Natural killer cell (primary cell): ENCODE results near the gene PDHX. TPM values are rescaled to one million over a fixed set of nuclear protein-coding genes. Genes with fewer than 3 reads are reported as not detected.

Source experiments
- ATAC-seq, 3 donors: fragments of 150-1000 bp in 2 of 3; fragments of 200-7000 bp in 1 of 3; cut with Tn5 transposase; 1 replicate in 1 of 3; 2 replicates in 2 of 3; pipeline ENCODE4 v1.10.0; 2021; ENCODE audit warnings: mild to moderate bottlenecking in 2 of 3, moderate library complexity in 2 of 3
- DNase-seq, 2 donors: peaks; one replicate each; pipeline versions ENCODE4 v3.0.0 to v3.0.0-alpha.2; 2013 to 2021; ENCODE audit warnings: mixed read lengths in 1 of 2
- H3K27ac ChIP-seq: one replicate; pipeline ENCODE4 v1.5.1; 2013; ENCODE audit warnings: mild to moderate bottlenecking, low read length
- H3K27me3 ChIP-seq: one replicate; pipeline ENCODE4 v1.6.1; 2013; ENCODE audit warnings: low read length; ENCODE audit not compliant: control insufficient read depth, insufficient read depth
- H3K36me3 ChIP-seq: one replicate; pipeline ENCODE4 v1.6.1; 2013; ENCODE audit warnings: low read length; ENCODE audit not compliant: control insufficient read depth, insufficient read depth
- H3K4me1 ChIP-seq: one replicate; pipeline ENCODE4 v1.6.1; 2013; ENCODE audit warnings: low read length; ENCODE audit not compliant: control insufficient read depth, insufficient read depth
- H3K4me3 ChIP-seq: one replicate; pipeline ENCODE4 v1.5.1; 2013; ENCODE audit warnings: low read length
- H3K9me3 ChIP-seq: one replicate; pipeline ENCODE4 v1.6.1; 2013; ENCODE audit warnings: low read length; ENCODE audit not compliant: control insufficient read depth, insufficient read depth
- H3K27ac Mint-ChIP-seq, 2 donors: one replicate each; pipeline ENCODE4 v1.8.0; 2022; ENCODE audit warnings: mild to moderate bottlenecking in 2 of 2, mixed read lengths in 2 of 2, moderate library complexity in 1 of 2
- H3K27me3 Mint-ChIP-seq, 2 donors: one replicate each; pipeline ENCODE4 v1.8.0; 2022; ENCODE audit warnings: low read depth in 2 of 2, mixed read lengths in 2 of 2
- H3K36me3 Mint-ChIP-seq: one replicate; pipeline ENCODE4 v1.8.0; 2022; ENCODE audit warnings: mixed read lengths
- H3K4me1 Mint-ChIP-seq, 2 donors: one replicate each; pipeline ENCODE4 v1.8.0; 2022; ENCODE audit warnings: mixed read lengths in 2 of 2
- H3K4me3 Mint-ChIP-seq: one replicate; pipeline ENCODE4 v1.8.0; 2022; ENCODE audit warnings: mild to moderate bottlenecking, moderate library complexity, mixed read lengths
- H3K9me3 Mint-ChIP-seq, 2 donors: one replicate each; pipeline ENCODE4 v1.8.0; 2022; ENCODE audit warnings: mixed read lengths in 2 of 2
- WGBS: methylation state at CpG from one replicate; pipeline ENCODE4 v1.1.7; 2013; ENCODE audit warnings: missing lambda C conversion rate; ENCODE audit not compliant: insufficient coverage; 5-methylcytosine and 5-hydroxymethylcytosine counted together
- intact Hi-C: fragments of 100-400 bp; cut with micrococcal nuclease; formaldehyde crosslinking; loops from one replicate; pipeline ENCODE4 v1.14.2; 2022
- total RNA-seq, 4 donors: library from RNA; stranded (reverse); fragments of 120-200 nt in 1 of 4; gene quantifications; one replicate each; pipeline versions ENCODE4 v1.2.3 to v1.2.4, GENCODE V29; 2013 to 2022
- TF ChIP-seq, protein P1 (sequence below): fragments of 200-600 bp; IDR thresholded peaks from one replicate; pipeline ENCODE4 v1.8.0; 2022; ENCODE audit warnings: antibody characterized with exemption

The PDHX gene
- total RNA-seq, 3 donors from 2014 or later (not counting 1 experiment from before 2014, with no cell fraction given) = 18.3 to 27.1 (median 20.9) TPM

DNA sequence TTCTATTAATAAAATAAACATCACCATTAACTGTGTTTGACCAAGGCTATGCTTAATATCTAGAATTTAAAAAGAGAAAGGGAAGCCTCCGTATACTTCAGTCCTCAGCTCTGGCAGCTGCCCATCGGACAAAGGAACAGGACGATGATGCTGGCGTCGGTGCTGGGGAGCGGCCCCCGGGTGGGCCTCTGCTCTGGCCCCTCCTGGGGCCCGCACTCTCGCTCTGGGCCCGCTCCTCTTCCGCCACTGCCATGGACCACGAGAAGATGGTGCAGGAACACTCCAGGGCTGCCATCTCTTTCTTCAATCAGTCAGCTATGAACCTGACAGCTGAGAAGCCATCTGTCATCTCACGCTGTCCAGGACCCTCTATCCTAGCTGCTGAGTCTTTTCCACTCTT is 25.3 kb downstream of the PDHX start:
- Histone ChIP-seq H3K27me3 (no peaks in the 10 kb centered on the region), H3K4me1 (no peaks in the 10 kb centered on the region), H3K36me3 (no peaks in the 10 kb centered on the region), H3K27ac (no peak overlapping the region), H3K9me3 (no peaks in the 10 kb centered on the region), H3K4me3 (no peak overlapping the region)
- 98% methylated on average over 13 of the region's 13 CpGs for WGBS
- Mint-ChIP-seq H3K9me3 (no peaks in the 10 kb centered on the region), H3K36me3 (no peaks in the 10 kb centered on the region), H3K4me3 (no peak overlapping the region), H3K27ac (no peak overlapping the region), H3K4me1 (peaks cover 11 to 13% of the 10 kb centered on the region in 2 donors), H3K27me3 (no peaks in the 10 kb centered on the region)
- TF ChIP-seq, protein P1, sequence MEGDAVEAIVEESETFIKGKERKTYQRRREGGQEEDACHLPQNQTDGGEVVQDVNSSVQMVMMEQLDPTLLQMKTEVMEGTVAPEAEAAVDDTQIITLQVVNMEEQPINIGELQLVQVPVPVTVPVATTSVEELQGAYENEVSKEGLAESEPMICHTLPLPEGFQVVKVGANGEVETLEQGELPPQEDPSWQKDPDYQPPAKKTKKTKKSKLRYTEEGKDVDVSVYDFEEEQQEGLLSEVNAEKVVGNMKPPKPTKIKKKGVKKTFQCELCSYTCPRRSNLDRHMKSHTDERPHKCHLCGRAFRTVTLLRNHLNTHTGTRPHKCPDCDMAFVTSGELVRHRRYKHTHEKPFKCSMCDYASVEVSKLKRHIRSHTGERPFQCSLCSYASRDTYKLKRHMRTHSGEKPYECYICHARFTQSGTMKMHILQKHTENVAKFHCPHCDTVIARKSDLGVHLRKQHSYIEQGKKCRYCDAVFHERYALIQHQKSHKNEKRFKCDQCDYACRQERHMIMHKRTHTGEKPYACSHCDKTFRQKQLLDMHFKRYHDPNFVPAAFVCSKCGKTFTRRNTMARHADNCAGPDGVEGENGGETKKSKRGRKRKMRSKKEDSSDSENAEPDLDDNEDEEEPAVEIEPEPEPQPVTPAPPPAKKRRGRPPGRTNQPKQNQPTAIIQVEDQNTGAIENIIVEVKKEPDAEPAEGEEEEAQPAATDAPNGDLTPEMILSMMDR = no peak
- intact Hi-C loops = no loop called here
- DNase-seq (no peak), ATAC-seq (no peak)

DNA sequence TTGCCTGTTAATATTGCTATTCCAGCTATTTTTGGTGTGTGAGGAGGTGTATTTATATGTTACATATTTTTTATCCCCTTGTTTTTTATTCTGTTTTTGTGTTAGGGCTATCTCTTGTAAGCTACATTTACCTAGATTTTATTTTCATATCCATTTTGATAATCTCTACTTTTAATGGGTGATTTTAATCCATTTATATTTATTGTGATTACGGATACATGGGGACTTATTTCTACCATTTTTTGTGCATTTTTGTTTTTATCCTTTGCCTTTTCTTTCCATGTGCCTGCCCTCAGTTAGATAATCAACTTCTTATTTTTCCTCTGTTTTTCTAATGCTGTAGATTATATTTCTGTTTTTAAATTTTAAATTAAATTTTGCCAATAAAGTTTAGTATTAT is 28.3 kb downstream of the PDHX start:
- Mint-ChIP-seq H3K27me3 (no peaks in the 10 kb centered on the region), H3K36me3 (no peaks in the 10 kb centered on the region), H3K4me3 (no peak overlapping the region), H3K9me3 (no peaks in the 10 kb centered on the region), H3K4me1 (peaks cover 0 to 5% of the 10 kb centered on the region in 2 donors), H3K27ac (no peak overlapping the region)
- ATAC-seq (no peak), DNase-seq (no peak)
- intact Hi-C loops = no loop called here
- TF ChIP-seq, protein P1 = no peak
- Histone ChIP-seq H3K27me3 (no peaks in the 10 kb centered on the region), H3K27ac (no peak overlapping the region), H3K9me3 (no peaks in the 10 kb centered on the region), H3K36me3 (peaks cover 2% of the 10 kb centered on the region), H3K4me3 (no peak overlapping the region), H3K4me1 (no peaks in the 10 kb centered on the region)
- WGBS = no CpG with 5 or more reads among the region's 1 CpG

DNA sequence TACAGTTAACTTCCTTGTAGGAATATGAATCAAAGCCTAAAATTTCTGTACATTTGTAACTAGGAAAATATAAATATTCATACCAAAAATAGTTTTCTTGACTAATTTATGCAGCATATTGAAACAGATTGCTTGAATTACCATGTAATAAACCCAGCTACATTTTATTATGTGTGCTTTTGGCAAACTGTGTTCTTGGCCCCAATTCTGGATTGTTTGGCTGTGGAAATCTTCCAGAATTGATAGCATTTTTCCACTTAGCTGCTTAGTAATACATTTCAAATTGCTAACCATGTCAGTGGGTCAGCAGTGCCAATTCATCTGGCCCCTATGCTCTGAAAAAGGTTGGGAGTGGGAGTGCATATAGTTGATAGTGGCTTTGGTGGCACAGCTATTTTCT is 32.3 kb downstream of the PDHX start:
- Histone ChIP-seq H3K27ac (no peak overlapping the region), H3K27me3 (no peaks in the 10 kb centered on the region), H3K9me3 (no peaks in the 10 kb centered on the region), H3K4me3 (no peak overlapping the region), H3K36me3 (peaks cover 2% of the 10 kb centered on the region), H3K4me1 (no peaks in the 10 kb centered on the region)
- Mint-ChIP-seq H3K4me1 (peaks cover 0 to 1% of the 10 kb centered on the region in 2 donors), H3K36me3 (no peaks in the 10 kb centered on the region), H3K27me3 (no peaks in the 10 kb centered on the region), H3K4me3 (no peak overlapping the region), H3K9me3 (no peaks in the 10 kb centered on the region), H3K27ac (no peak overlapping the region)
- TF ChIP-seq, protein P1 = no peak
- ATAC-seq = no peak
- DNase-seq = no peak
- intact Hi-C loops = no loop called here

DNA sequence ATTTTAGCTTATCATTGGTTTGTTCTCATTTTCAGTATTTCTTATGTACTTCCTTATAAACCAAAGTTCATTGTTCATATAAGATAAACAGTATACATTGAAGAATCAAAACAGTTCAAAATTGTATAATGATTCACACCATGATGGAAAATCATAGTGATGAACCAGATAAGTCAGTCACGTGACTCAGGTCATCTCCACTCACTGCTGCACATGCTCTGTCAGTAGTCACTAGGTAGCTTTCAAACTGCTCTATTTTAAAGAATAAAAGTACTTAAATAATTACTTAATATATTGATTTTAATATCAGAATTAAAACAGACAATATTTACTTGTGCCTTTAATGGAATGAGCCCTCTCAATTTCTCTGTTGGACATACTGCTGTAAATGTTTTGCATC is 37.5 kb downstream of the PDHX start:
- ATAC-seq = no peak
- Histone ChIP-seq H3K27me3 (no peaks in the 10 kb centered on the region), H3K36me3 (peaks cover 7% of the 10 kb centered on the region), H3K4me1 (no peaks in the 10 kb centered on the region), H3K9me3 (no peaks in the 10 kb centered on the region), H3K4me3 (no peak overlapping the region), H3K27ac (no peak overlapping the region)
- intact Hi-C loops = no loop called here
- no CpG with 5 or more reads among the region's 1 CpG for WGBS
- Mint-ChIP-seq H3K27ac (no peak overlapping the region), H3K4me3 (no peak overlapping the region), H3K9me3 (no peaks in the 10 kb centered on the region), H3K27me3 (no peaks in the 10 kb centered on the region), H3K36me3 (no peaks in the 10 kb centered on the region), H3K4me1 (peaks cover 0 to 10% of the 10 kb centered on the region in 2 donors)
- TF ChIP-seq, protein P1 = no peak
- DNase-seq = no peak
